Muscle of arm (tissue), 12 donors: ENCODE results near the gene SC5D. TPM values are rescaled to one million over a fixed set of nuclear protein-coding genes. Genes with fewer than 3 reads are reported as not detected.

Experiments used
- DNase-seq: peaks from one replicate; pipeline ENCODE4 v3.0.0-alpha.2; 2013
- polyA plus RNA-seq, 12 donors: library from polyadenylated mRNA; unstranded; fragments of 120-200 nt; gene quantifications; one replicate each; pipeline ENCODE4 v1.2.1, GENCODE V29; 2013; ENCODE audit not compliant: insufficient read length in 12 of 12

The SC5D gene
- polyA plus RNA-seq, 12 donors, result 27.4 to 47.5 (median 37.6) TPM; not detected in 1

- DNase-seq, result no peak
These were observed 59.8 kb downstream of the SC5D start for GRCh38 chr11:121352251-121352891.

DNA sequence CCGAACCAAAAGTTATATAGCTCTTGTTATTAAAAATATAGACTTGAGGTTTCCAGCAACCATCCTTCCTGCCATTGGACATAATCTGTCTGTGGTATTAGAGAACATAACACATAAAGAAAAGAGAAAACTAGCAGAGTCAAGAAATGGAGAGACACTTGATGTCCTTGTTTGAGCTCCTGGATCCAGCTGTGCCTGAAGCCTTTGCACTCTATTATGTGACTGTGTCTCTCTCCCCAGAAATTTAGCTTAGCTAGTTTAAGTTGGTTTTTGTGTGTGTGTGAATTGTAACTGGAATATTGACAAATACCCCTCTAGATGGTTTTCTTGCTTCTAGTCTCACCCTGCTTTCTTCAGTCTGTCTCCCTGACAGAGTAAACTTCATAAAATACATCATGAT lies 61.6 kb downstream of the SC5D start:
- no peak for DNase-seq

- no peak for DNase-seq
These were observed 63.8 kb downstream of the SC5D start for GRCh38 chr11:121356357-121356756.

Other genes starting within 250 kb of the SC5D start
- 1 to 10 TPM in 10 of 12 donors, not detected in 2; 1.1 to 2.2 (median 1.6) TPM for gene TECTA, start 191.5 kb upstream of the SC5D start, polyA plus RNA-seq
- 10 to 100 TPM in 1 of 12 donors, 1 to 10 TPM in 10, not detected in 1; 1.6 to 17.6 (median 2.6) TPM for gene SORL1, start 159.5 kb downstream of the SC5D start, polyA plus RNA-seq